Adrenal gland (tissue), 12 donors: ENCODE results near the gene LMX1B. TPM values are rescaled to one million over a fixed set of nuclear protein-coding genes. Genes with fewer than 3 reads are reported as not detected.

Experiments
- DNase-seq, 7 donors: peaks; one replicate each; pipeline ENCODE4 v3.0.0-alpha.2; 2019 to 2020
- H3K27ac ChIP-seq, 5 donors: fragments of 200-600 bp; sonication (generic) in 4 of 5; 1 replicate in 3 of 5; 2 replicates in 2 of 5; pipeline versions ENCODE4 v1.5.1 to v1.8.0; 2016 to 2020; ENCODE audit warnings: mild to moderate bottlenecking in 1 of 5
- H3K27me3 ChIP-seq: fragments of 200-600 bp; 2 replicates; pipeline ENCODE4 v1.8.0; 2021
- H3K36me3 ChIP-seq, 2 donors: fragments of 200-600 bp; replicated peaks in 1 of 2; 1 replicate in 1 of 2; 2 replicates in 1 of 2; pipeline versions ENCODE4 v1.5.1 to v1.8.0; 2018 to 2022
- H3K4me1 ChIP-seq, 2 donors: fragments of 200-600 bp; replicated peaks in 1 of 2; 1 replicate in 1 of 2; 2 replicates in 1 of 2; pipeline versions ENCODE4 v1.5.1 to v1.8.0; 2018 to 2021
- H3K4me3 ChIP-seq, 4 donors: fragments of 200-600 bp; sonication (generic) in 3 of 4; one replicate each; pipeline ENCODE4 v1.5.1; 2016 to 2018
- H3K9me3 ChIP-seq, 3 donors: fragments of 200-600 bp; sonication (generic) in 1 of 3; replicated peaks in 1 of 3; 1 replicate in 2 of 3; 2 replicates in 1 of 3; pipeline versions ENCODE4 v1.5.1 to v1.8.0; 2016 to 2021
- CTCF ChIP-seq, 6 experiments: fragments of 450-650 bp in 4 of 6; fragments of 200-600 bp in 2 of 6; sonication (generic) in 1 of 6; IDR thresholded peaks; 1 replicate in 5 of 6; 2 replicates in 1 of 6; pipeline versions ENCODE4 v1.5.1 to v1.8.0; 2016 to 2021; ENCODE audit warnings: antibody characterized with exemption in 6 of 6, mild to moderate bottlenecking in 2 of 6, moderate library complexity in 1 of 6
- POLR2A ChIP-seq, 2 donors: fragments of 450-650 bp; IDR thresholded peaks; one replicate each; pipeline ENCODE4 v1.6.1; 2017; ENCODE audit warnings: antibody characterized with exemption in 2 of 2, mild to moderate bottlenecking in 2 of 2, moderate library complexity in 1 of 2
- WGBS, 4 donors: extraction: QIAGEN DNeasy Blood & Tissue Kit in 2 of 4; methylation state at CpG; one replicate each; pipeline versions ENCODE4 v1.1.5 to v1.1.7; 2013 to 2017; 5-methylcytosine and 5-hydroxymethylcytosine counted together
- intact Hi-C, 2 donors: fragments of 100-400 bp; cut with DNase I; formaldehyde crosslinking; loops; one replicate each; pipeline versions ENCODE4 v1.14.1 to v1.15.0; 2022 to 2023
- polyA plus RNA-seq, 3 donors: library from polyadenylated mRNA; stranded (reverse); fragments of 200-250 nt in 2 of 3; fragments of 350-450 nt in 1 of 3; fragmentation: Illumina TruSeq in 1 of 3; extraction: RNeasy Lipid Tissue Mini Kit (QIAGEN cat#74804) in 1 of 3; gene quantifications; one replicate each; pipeline ENCODE4 v1.2.3, GENCODE V29; 2013 to 2014
- total RNA-seq, 9 donors: library from RNA; depleted of rRNA in 4 of 9; stranded (reverse); fragments of >200 nt in 4 of 9; fragments of 120-200 nt in 1 of 9; fragmentation: NEBNext Ultra II Directional in 1 of 9; extraction: Animal tissue kit (Norgen Biotek cat#: 25700) in 1 of 9; gene quantifications; one replicate each; pipeline versions ENCODE4 v1.1.0 to v1.2.4, GENCODE V29; 2013 to 2023
- donor health status: healthy with polysubstance abuse.
- donor health status: Bipolar disorder and iron deficiency.
- donor health status: DM: yes; HTN: yes; CAD: no.
- donor health status: DM: no; HTN: no; CAD: no.
- donor health status: DM: no; HTN: no; CAD: no.
- donor health status: DM: yes; HTN: yes; CAD: no.

Gene LMX1B
- total and polyA plus RNA-seq, 12 donors: under 0.01 to 0.07 TPM; not detected in 10

GRCh38 chr9:126617003-126617822, 3.5 kb downstream of the LMX1B start:
- DNase-seq: no peak
- H3K27me3 ChIP-seq: peaks cover 86% of the 10 kb centered on the region
- no peaks in the 10 kb centered on the region for H3K36me3 ChIP-seq
- no peaks in the 10 kb centered on the region for H3K9me3 ChIP-seq
- H3K27ac ChIP-seq: no peak overlapping the region
- no peak overlapping the region for H3K4me3 ChIP-seq
- intact Hi-C loops: no loop called here
- 45 to 61% (median 57%) methylated on average over 13 to 18 of the region's 18 CpGs for WGBS, 4 donors
- TF ChIP-seq POLR2A (IDR thresholded peaks at IDR 0.05) (no peak), CTCF (IDR thresholded peaks at IDR 0.05) (no peak)
- peaks cover 0 to 12% of the 10 kb centered on the region in 2 donors for H3K4me1 ChIP-seq

- no peak for DNase-seq
- intact Hi-C loops: no loop called here
- peaks cover 86% of the 10 kb centered on the region for H3K27me3 ChIP-seq
Measured at GRCh38 chr9:126617823-126618165, 4.1 kb downstream of the LMX1B start.

GRCh38 chr9:126618190-126618584, 4.5 kb downstream of the LMX1B start:
- WGBS, 4 donors: 18 to 32% (median 21%) methylated on average over 11 of the region's 11 CpGs
- H3K27me3 ChIP-seq: peaks cover 86% of the 10 kb centered on the region
- no peaks in the 10 kb centered on the region for H3K36me3 ChIP-seq
- H3K9me3 ChIP-seq: no peaks in the 10 kb centered on the region
- intact Hi-C loops: no loop called here
- H3K4me3 ChIP-seq: no peak overlapping the region
- no peak overlapping the region for H3K27ac ChIP-seq
- H3K4me1 ChIP-seq: peaks cover 0 to 2% of the 10 kb centered on the region in 2 donors
- no peak for DNase-seq
- TF ChIP-seq POLR2A (IDR thresholded peaks at IDR 0.05) (no peak), CTCF (IDR thresholded peaks at IDR 0.05) (no peak)

More at GRCh38 chr9:126617823-126618165, 4.1 kb downstream of the LMX1B start:
- no peak for TF ChIP-seq POLR2A (IDR thresholded peaks at IDR 0.05)
- H3K36me3 ChIP-seq: no peaks in the 10 kb centered on the region
- H3K9me3 ChIP-seq: no peaks in the 10 kb centered on the region
- peaks cover 0 to 6% of the 10 kb centered on the region in 2 donors for H3K4me1 ChIP-seq
- WGBS, 4 donors: 26 to 40% (median 38%) methylated on average over 12 of the region's 12 CpGs
- no peak overlapping the region for H3K4me3 ChIP-seq
- no peak overlapping the region for H3K27ac ChIP-seq

GRCh38 chr9:126618585-126619360, 5.0 kb downstream of the LMX1B start:
- intact Hi-C loops: no loop called here
- no peak overlapping the region for H3K4me3 ChIP-seq
- WGBS, 4 donors: 18 to 38% (median 27%) methylated on average over 12 to 50 of the region's 50 CpGs
- no peaks in the 10 kb centered on the region for H3K9me3 ChIP-seq
- no peak for TF ChIP-seq CTCF (IDR thresholded peaks at IDR 0.05)
- no peak for TF ChIP-seq POLR2A (IDR thresholded peaks at IDR 0.05)
- DNase-seq: no peak
- H3K4me1 ChIP-seq: no peaks in the 10 kb centered on the region
- no peaks in the 10 kb centered on the region for H3K36me3 ChIP-seq
- H3K27me3 ChIP-seq: peaks cover 90% of the 10 kb centered on the region
- no peak overlapping the region for H3K27ac ChIP-seq
